IMR-90 (cell line): ENCODE results near the gene LAMTOR3.

Source experiments
- BHLHE40 ChIP-seq: fragments of 150-350 bp; IDR thresholded peaks from 2 replicates; pipeline ENCODE4 v1.6.1; 2016; ENCODE audit warnings: mild to moderate bottlenecking, low read depth, low read length
- CHD1 ChIP-seq: IDR thresholded peaks from 2 replicates; pipeline ENCODE4 v1.6.1; 2012; ENCODE audit warnings: low read depth, low read length, improper control_type of control experiment
- FOS ChIP-seq: fragments of 150-350 bp; IDR thresholded peaks from 2 replicates; pipeline ENCODE4 v1.6.1; 2016; ENCODE audit warnings: low read depth, low read length
- MAFK ChIP-seq: IDR thresholded peaks from 2 replicates; pipeline ENCODE4 v1.6.1; 2012; ENCODE audit warnings: low read depth, low read length, improper control_type of control experiment
- MAZ ChIP-seq: IDR thresholded peaks from 2 replicates; pipeline ENCODE4 v1.6.1; 2012; ENCODE audit warnings: low read depth, mild to moderate bottlenecking, low read length, improper control_type of control experiment, moderate library complexity, borderline replicate concordance
- POLR2A ChIP-seq: IDR thresholded peaks from 2 replicates; pipeline ENCODE4 v1.6.1; 2012; ENCODE audit warnings: mild to moderate bottlenecking, low read depth, low read length
- RAD21 ChIP-seq: IDR thresholded peaks from 2 replicates; pipeline ENCODE4 v1.6.1; 2012; ENCODE audit warnings: low read length, improper control_type of control experiment
- RFX5 ChIP-seq: IDR thresholded peaks from 2 replicates; pipeline ENCODE4 v1.8.0; 2012; ENCODE audit warnings: low read depth, mild to moderate bottlenecking, low read length, moderate library complexity
- SMC3 ChIP-seq: fragments of 150-350 bp; IDR thresholded peaks from 2 replicates; pipeline ENCODE4 v1.6.1; 2016; ENCODE audit warnings: low read depth, mild to moderate bottlenecking, antibody characterized with exemption, low read length, moderate library complexity
- USF2 ChIP-seq: fragments of 150-350 bp; IDR thresholded peaks from 2 replicates; pipeline ENCODE4 v1.6.1; 2017; ENCODE audit warnings: mild to moderate bottlenecking, antibody characterized with exemption, low read length, low read depth
- TF ChIP-seq, protein P1 (sequence below): conservative IDR thresholded peaks from 2 replicates; pipeline ENCODE4 v1.5.1; 2012; ENCODE audit warnings: mild to moderate bottlenecking, low read depth, low read length, improper control_type of control experiment

- TF ChIP-seq, protein P1, sequence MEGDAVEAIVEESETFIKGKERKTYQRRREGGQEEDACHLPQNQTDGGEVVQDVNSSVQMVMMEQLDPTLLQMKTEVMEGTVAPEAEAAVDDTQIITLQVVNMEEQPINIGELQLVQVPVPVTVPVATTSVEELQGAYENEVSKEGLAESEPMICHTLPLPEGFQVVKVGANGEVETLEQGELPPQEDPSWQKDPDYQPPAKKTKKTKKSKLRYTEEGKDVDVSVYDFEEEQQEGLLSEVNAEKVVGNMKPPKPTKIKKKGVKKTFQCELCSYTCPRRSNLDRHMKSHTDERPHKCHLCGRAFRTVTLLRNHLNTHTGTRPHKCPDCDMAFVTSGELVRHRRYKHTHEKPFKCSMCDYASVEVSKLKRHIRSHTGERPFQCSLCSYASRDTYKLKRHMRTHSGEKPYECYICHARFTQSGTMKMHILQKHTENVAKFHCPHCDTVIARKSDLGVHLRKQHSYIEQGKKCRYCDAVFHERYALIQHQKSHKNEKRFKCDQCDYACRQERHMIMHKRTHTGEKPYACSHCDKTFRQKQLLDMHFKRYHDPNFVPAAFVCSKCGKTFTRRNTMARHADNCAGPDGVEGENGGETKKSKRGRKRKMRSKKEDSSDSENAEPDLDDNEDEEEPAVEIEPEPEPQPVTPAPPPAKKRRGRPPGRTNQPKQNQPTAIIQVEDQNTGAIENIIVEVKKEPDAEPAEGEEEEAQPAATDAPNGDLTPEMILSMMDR, result no peak
- TF ChIP-seq POLR2A (no peak), RAD21 (no peak), SMC3 (no peak), FOS (no peak), BHLHE40 (no peak), CHD1 (no peak), MAFK (no peak), USF2 (no peak), MAZ (no peak), RFX5 (no peak)
Observed at GRCh38 chr4:99887837-99888236, 6.4 kb downstream of the LAMTOR3 start.
